ACC112 (cell line): ENCODE measurements around the gene UPB1.
"Not testable (repeated sequence)": the region's sequence is repeated elsewhere in the genome, so short reads cannot be mapped to it uniquely, and the experiment has no call there.

ENCODE experiments used
- H2AFZ ChIP-seq: fragments of 200-600 bp; sonication (generic); one replicate; pipeline ENCODE4 v1.6.0; 2017; ENCODE audit warnings: antibody characterized with exemption, low read length; ENCODE audit not compliant: unreplicated experiment
- H3K27ac ChIP-seq: fragments of 200-600 bp; sonication (generic); 2 replicates; pipeline ENCODE4 v1.5.1; 2014; ENCODE audit warnings: low read depth, mild to moderate bottlenecking, antibody characterized with exemption, low read length, moderate library complexity
- H3K27me3 ChIP-seq: fragments of 200-600 bp; sonication (generic); 2 replicates; pipeline ENCODE4 v1.6.1; 2014; ENCODE audit warnings: mild to moderate bottlenecking, antibody characterized with exemption, low read length, moderate library complexity, mixed read lengths; ENCODE audit not compliant: insufficient read depth
- H3K36me3 ChIP-seq: fragments of 200-600 bp; sonication (generic); 2 replicates; pipeline ENCODE4 v1.6.1; 2016; ENCODE audit warnings: mild to moderate bottlenecking, antibody characterized with exemption, low read length, moderate library complexity, mixed read lengths; ENCODE audit not compliant: insufficient read depth
- H3K4me1 ChIP-seq: fragments of 200-600 bp; sonication (generic); one replicate; pipeline ENCODE4 v1.6.1; 2016; ENCODE audit warnings: low read length, mixed read lengths; ENCODE audit not compliant: insufficient read depth, unreplicated experiment, control insufficient read depth
- H3K4me3 ChIP-seq: fragments of 200-600 bp; sonication (generic); 2 replicates; pipeline ENCODE4 v1.5.1; 2014; ENCODE audit warnings: mild to moderate bottlenecking, low read depth, low read length
- H3K79me2 ChIP-seq: fragments of 200-600 bp; sonication (generic); one replicate; pipeline ENCODE4 v1.6.0; 2016; ENCODE audit warnings: low read length; ENCODE audit not compliant: control insufficient read depth, unreplicated experiment, insufficient read depth

Gene UPB1

GRCh38 chr22:24548812-24549211, 53.7 kb downstream of the UPB1 start:
- Histone ChIP-seq H3K4me3 (no peak overlapping the region), H2AFZ (no peak overlapping the region), H3K27ac (no peak overlapping the region), H3K36me3 (no peaks in the 10 kb centered on the region), H3K27me3 (no peaks in the 10 kb centered on the region), H3K4me1 (peaks cover 30% of the 10 kb centered on the region), H3K79me2 (peaks cover 44% of the 10 kb centered on the region)

DNA sequence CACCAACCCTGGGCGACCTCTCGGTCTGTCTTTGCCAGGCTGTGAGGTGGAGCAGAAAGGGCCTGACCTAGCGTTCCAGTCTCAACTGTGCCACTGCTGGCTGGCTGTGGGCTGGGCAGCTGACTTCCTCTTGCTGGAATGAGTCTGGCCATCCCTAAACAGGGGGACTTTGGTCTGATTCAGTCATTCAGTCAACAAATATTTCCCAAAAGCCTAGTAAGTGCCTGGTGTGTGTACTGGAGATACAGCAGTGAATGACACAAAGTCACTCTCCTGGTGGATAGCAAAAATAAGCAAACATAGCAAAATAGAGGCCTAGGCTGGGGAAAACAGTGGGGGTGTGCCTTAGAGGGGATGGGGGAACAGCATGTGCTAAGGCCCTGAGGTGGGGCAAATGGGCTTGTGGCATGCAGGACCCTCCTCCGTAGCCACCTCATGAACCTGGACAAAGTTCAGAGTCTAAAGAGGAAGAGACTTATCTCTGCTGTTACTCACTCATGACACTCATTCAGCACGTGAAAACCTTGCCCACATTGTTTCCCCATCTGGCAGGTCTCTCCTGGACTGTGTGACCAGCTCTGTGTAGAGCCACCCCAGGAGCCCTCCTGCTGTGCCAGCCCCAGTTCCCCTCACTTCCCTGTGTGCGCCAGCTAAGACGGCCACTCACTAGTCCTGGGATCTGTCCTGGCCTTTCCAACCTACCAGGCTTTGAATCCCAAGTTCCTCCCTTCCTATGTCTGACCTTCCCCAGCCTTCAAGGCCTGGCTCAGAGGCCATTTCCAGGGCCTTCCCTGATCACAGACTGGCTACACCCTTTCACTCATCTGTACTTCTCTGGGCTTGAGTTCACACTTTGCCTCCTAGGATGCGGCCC, 55.1 kb downstream of the UPB1 start:
- peaks cover 24% of the 10 kb centered on the region for H3K4me1 ChIP-seq
- no peaks in the 10 kb centered on the region for H3K27me3 ChIP-seq
- H3K27ac ChIP-seq = no peak overlapping the region; the same call in 1 of the 2 replicates
- H2AFZ ChIP-seq = no peak overlapping the region
- no peaks in the 10 kb centered on the region for H3K36me3 ChIP-seq
- no peak overlapping the region for H3K4me3 ChIP-seq
- peaks cover 54% of the 10 kb centered on the region for H3K79me2 ChIP-seq

DNA sequence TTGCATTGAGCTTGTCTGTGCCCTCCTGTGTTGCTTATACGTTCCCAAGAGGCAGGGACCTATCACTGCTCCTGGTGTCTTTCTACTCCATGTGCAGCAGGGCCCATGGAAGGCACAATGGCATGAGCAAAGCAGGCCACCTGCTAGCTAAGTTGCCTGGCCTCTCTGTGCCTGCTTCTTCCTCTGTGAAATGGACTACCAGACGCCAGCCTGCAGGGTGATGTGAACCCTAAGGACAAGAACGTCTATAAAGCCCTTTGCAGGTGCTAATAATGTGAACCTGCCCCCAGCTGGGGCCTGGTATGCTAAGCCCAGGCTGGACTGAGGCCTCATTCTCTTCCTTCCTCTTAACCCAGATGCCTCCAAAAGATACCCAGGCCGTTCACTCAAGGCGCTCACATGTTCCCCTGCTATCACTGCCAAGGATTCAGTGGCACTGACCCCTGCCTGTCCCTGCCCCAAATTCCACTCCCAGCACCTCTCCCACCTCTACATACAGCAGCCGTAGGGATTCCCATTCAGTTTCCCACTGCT, 55.8 kb downstream of the UPB1 start:
- no peak overlapping the region for H2AFZ ChIP-seq
- H3K79me2 ChIP-seq = peaks cover 56% of the 10 kb centered on the region
- no peaks in the 10 kb centered on the region for H3K36me3 ChIP-seq
- no peak overlapping the region for H3K4me3 ChIP-seq
- no peak overlapping the region for H3K27ac ChIP-seq
- peaks cover 21% of the 10 kb centered on the region for H3K4me1 ChIP-seq
- no peaks in the 10 kb centered on the region for H3K27me3 ChIP-seq

GRCh38 chr22:24552503-24553286, 57.6 kb downstream of the UPB1 start:
- not testable (repeated sequence) for H3K27me3 ChIP-seq, H2AFZ ChIP-seq, H3K36me3 ChIP-seq, H3K27ac ChIP-seq
- Histone ChIP-seq H3K79me2 (peaks cover 73% of the 10 kb centered on the region), H3K4me3 (peak overlapping the region; percentile 96), H3K4me1 (peaks cover 21% of the 10 kb centered on the region)

DNA sequence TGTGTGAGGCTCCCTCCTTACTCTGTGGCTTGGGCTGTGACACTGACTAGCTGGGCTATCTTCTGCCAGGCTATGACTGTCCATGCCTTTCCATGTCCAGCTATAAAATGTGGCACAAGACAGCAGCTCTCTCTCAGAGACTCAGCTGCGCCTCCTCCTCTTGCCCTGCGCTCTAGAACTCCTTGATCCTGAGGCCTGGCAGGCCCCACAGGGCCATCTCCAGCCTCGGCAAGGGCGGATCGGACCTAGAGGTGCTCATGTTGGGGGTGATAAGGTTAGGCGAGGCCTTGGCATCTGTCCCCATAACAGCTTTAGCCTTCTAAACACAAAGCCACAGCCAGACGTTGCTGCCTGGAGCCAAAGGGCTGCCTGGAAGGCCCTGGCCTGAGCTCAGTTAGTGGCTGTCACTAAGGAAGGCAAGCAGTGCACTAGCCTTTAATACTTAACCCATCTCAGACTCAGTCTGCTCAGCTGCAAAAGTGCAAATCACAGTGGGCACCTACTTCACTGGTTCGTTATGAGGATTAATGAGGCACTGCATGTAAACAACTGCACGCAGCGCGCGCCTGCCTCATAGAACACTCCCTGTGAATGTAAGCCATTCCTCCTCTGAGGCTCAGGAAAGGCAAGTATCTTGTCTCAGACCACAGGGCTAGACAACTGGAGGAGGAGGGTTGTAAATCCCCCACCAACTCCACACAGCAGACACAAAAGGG, 58.6 kb downstream of the UPB1 start:
- H2AFZ ChIP-seq = no peak overlapping the region
- H3K27me3 ChIP-seq = no peaks in the 10 kb centered on the region
- H3K27ac ChIP-seq = peak overlapping the region; percentile 63; the same call in 1 of the 2 replicates
- peaks cover 5% of the 10 kb centered on the region; the same call in 1 of the 2 replicates for H3K36me3 ChIP-seq
- peak overlapping the region; percentile 96 for H3K4me3 ChIP-seq
- H3K4me1 ChIP-seq = peaks cover 21% of the 10 kb centered on the region
- H3K79me2 ChIP-seq = peaks cover 83% of the 10 kb centered on the region

GRCh38 chr22:24554313-24555164, 59.4 kb downstream of the UPB1 start, which contains the start of gene GUCD1:
Gene GUCD1 (minus strand): TSS chr22:24555138. CDS start chr22:24554991, 147 bp downstream.
- Histone ChIP-seq H2AFZ (peak within 1 kb of the TSS; percentile 89), H3K4me3 (peak within 1 kb of the TSS; percentile 96), H3K4me1 (peaks cover 21% of the 10 kb centered on the region), H3K27me3 (no peaks in the 10 kb centered on the region), H3K79me2 (peaks cover 86% of the 10 kb centered on the region), H3K27ac (peak within 1 kb of the TSS; percentile 91), H3K36me3 (peaks cover 8% of the 10 kb centered on the region; the same call in 1 of the 2 replicates)

GRCh38 chr22:24555165-24556039, 60.3 kb downstream of the UPB1 start, which contains the start of gene SNRPD3:
Gene SNRPD3 (plus strand): TSS chr22:24555999. CDS start chr22:24557675, 1,676 bp downstream.
- Histone ChIP-seq H3K4me3 (peak within 1 kb of the TSS; percentile 96), H3K79me2 (peaks cover 81% of the 10 kb centered on the region), H3K27ac (peak within 1 kb of the TSS; percentile 91), H3K36me3 (peaks cover 8% of the 10 kb centered on the region; the same call in 1 of the 2 replicates), H3K4me1 (peaks cover 17% of the 10 kb centered on the region), H3K27me3 (no peaks in the 10 kb centered on the region), H2AFZ (peak within 1 kb of the TSS; percentile 89)

GRCh38 chr22:24559471-24559870, 64.3 kb downstream of the UPB1 start:
- Histone ChIP-seq H3K36me3 (peaks cover 8% of the 10 kb centered on the region; the same call in 1 of the 2 replicates), H3K27me3 (no peaks in the 10 kb centered on the region), H3K79me2 (peaks cover 73% of the 10 kb centered on the region), H3K27ac (no peak overlapping the region), H3K4me3 (no peak overlapping the region), H3K4me1 (peaks cover 4% of the 10 kb centered on the region), H2AFZ (no peak overlapping the region)

DNA sequence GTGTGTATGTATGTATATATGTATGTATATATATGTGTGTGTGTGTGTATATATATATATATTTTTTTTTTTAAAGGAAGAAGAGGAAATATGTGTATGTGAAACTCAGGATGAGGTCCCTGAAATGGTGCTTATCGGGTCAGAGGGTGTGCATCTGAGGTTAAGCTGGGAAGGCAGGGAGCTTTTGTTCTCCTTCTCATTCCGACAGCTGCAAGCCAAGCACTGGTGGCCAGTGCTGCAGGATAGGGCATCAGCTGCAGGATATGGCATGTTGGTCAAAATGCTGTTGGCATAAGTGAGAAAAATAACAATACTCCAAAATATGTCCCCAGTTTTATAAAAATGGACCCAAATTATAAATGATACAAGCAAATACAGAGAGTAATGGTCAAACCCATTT, 68.1 kb downstream of the UPB1 start:
- H3K36me3 ChIP-seq = peaks cover 7% of the 10 kb centered on the region; the same call in 1 of the 2 replicates
- H3K27me3 ChIP-seq = no peaks in the 10 kb centered on the region
- H2AFZ ChIP-seq = no peak overlapping the region
- H3K27ac ChIP-seq = no peak overlapping the region
- no peak overlapping the region for H3K4me3 ChIP-seq
- peaks cover 4% of the 10 kb centered on the region for H3K4me1 ChIP-seq
- peaks cover 72% of the 10 kb centered on the region for H3K79me2 ChIP-seq
